VCaP (cell line): ENCODE results near the gene ZSWIM5.

Source experiments
- H3K27ac ChIP-seq: fragments of 450-650 bp; 2 replicates; pipeline ENCODE4 v1.5.1; 2017
- CTCF ChIP-seq: fragments of 450-650 bp; conservative IDR thresholded peaks from 2 replicates; pipeline ENCODE4 v1.5.1; 2017; ENCODE audit warnings: mild to moderate bottlenecking, moderate library complexity

Gene ZSWIM5

GRCh38 chr1:45023663-45024062 is 182.7 kb downstream of the ZSWIM5 start:
- no peak for TF ChIP-seq CTCF
- no peak overlapping the region for H3K27ac ChIP-seq

- TF ChIP-seq CTCF, result peak; percentile 93
- H3K27ac ChIP-seq, result no peak overlapping the region
Measured at GRCh38 chr1:45018599-45019230, 187.7 kb downstream of the ZSWIM5 start.

DNA sequence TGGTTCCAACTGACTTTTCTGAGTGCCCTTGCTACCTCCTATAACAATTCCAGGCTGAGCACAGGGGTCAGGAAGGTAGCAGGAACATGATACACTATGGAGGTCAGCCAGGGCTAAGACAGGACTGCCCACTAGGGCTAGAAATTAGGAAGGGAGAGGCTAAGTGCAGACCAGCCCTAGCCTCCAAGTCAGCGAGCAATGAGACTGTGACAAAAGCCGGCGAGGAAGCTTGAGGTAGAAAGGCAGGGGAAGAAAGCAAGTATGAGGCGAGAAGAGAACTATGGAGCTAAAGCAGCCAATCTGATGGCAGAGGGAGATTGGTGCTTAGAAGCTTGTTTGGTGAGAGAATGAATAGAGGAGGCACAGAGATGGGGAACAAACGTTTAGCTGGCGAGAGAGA is 189.6 kb downstream of the ZSWIM5 start:
- no peak for TF ChIP-seq CTCF
- no peak overlapping the region for H3K27ac ChIP-seq

GRCh38 chr1:45016090-45016697 is 190.2 kb downstream of the ZSWIM5 start:
- H3K27ac ChIP-seq, result no peak overlapping the region
- TF ChIP-seq CTCF, result no peak

DNA sequence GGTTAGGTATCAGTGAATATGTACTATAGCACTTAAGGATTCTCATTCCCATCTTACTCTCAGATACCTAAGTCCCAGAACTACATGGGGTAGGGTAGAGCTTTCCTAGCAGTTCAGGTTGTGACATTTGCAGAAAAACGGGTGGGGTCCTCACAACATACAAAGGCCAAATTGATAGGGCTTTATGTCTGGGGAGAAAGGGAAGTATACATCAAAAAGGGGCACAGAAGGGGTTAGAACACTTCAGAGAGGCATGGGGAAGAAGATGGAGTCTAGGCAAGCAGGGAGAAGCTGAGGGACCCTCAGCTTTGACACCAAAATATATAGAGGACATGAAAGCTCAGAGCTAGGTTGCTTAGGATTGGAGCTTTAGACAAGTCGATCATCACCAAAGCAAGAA is 190.7 kb downstream of the ZSWIM5 start:
- H3K27ac ChIP-seq, result no peak overlapping the region
- TF ChIP-seq CTCF, result no peak

DNA sequence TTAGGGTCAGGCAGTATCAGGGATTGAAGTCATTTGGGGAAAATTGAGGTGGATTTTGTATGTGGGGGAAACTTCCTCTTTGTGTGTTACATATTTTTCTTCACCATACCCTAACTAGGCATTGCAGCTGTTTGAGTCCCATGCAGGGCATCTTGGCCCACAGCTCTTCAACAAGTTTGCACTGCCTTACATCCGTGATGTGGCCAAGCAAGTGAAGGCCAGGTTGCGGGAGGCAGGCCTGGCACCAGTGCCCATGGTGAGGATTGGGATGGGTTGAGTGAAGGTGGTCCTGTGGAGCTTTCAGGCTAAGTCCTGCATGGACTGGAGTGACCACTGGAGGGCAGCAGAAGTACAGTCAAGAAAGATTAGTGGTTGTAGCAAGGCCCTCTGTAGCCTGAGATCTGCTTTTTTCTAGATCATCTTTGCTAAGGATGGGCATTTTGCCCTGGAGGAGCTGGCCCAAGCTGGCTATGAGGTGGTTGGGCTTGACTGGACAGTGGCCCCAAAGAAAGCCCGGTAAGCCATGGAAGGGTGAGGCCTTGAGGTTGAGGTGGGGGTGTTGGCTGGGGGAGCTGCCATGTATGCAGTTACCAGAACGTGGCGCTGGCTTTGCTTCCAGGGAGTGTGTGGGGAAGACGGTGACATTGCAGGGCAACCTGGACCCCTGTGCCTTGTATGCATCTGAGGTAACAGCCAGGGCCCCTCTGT is 191.9 kb downstream of the ZSWIM5 start:
- TF ChIP-seq CTCF, result peak; percentile 88
- H3K27ac ChIP-seq, result no peak overlapping the region

- TF ChIP-seq CTCF, result no peak
- no peak overlapping the region for H3K27ac ChIP-seq
Measured at GRCh38 chr1:45013551-45014209, 192.7 kb downstream of the ZSWIM5 start.
